Measurements from ENCODE around the gene SMTNL2.
A peak's percentile ranks its signal among the peaks of the same experiment; 100 is the strongest.
"Not testable (repeated sequence)": the region's sequence is repeated elsewhere in the genome, so short reads cannot be mapped to it uniquely, and the experiment has no call there.

Gene SMTNL2

DNA sequence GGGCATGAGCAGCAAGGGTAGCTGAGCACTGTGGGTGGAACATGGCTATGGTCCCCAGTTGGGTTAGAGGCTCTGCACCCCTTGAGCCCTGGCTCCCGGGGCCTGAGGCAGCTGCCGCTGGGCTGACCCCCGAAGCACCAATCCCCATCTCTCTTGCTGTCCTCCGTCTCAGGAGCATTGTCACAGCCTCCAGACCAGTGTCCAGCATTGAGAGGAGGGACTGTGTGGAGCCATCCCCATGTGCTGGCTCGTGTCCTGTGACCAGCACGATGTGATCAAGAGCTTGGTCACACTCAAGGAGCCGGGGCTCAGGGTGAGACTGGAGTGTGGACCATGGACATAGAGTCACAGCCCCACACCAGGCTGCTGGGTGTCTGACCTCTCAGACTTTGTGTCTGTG, 2.9 kb downstream of the SMTNL2 start:
- no peak for DNase-seq

DNA sequence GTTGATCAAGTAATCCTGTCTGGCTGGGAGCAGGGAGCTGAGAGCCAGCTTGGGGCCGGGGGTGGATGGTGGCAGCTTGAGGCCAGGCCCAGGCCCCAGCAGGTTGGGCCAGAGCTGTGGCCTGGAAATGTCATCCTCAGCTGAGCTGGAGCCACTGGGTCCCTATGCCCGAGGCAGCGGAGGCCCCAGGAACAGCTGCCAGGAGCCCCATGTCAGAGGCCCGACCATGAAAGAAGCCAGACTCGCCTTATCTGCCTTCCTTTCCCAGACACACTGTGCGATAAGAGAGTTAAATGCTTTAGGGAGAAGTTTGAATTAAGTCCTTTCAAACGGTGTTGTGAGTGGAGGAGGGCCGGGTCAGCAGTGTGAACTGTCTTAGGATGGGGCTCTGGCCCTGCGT, 3.5 kb downstream of the SMTNL2 start:
- DNase-seq, result no peak

DNA sequence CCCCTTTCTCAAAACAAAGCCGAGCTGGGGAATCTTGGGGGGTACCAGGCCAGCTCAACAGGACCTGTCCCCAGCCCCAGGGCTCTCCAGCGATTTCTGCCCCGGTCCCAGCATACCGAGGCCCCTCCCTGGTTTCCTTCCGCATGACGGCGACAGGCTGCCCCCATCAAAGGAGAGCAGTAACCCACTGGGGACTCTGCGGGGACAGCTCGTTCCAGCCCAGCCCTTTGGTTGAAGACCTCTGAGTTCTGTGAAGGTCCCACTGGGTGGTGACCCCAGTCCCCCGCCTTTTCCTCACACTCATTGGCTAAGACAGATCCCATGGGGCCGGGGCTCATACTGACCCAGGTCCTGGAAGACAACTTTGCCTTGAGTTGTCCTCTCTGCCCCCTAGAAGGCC, 4.1 kb downstream of the SMTNL2 start:
- DNase-seq, result no peak

DNA sequence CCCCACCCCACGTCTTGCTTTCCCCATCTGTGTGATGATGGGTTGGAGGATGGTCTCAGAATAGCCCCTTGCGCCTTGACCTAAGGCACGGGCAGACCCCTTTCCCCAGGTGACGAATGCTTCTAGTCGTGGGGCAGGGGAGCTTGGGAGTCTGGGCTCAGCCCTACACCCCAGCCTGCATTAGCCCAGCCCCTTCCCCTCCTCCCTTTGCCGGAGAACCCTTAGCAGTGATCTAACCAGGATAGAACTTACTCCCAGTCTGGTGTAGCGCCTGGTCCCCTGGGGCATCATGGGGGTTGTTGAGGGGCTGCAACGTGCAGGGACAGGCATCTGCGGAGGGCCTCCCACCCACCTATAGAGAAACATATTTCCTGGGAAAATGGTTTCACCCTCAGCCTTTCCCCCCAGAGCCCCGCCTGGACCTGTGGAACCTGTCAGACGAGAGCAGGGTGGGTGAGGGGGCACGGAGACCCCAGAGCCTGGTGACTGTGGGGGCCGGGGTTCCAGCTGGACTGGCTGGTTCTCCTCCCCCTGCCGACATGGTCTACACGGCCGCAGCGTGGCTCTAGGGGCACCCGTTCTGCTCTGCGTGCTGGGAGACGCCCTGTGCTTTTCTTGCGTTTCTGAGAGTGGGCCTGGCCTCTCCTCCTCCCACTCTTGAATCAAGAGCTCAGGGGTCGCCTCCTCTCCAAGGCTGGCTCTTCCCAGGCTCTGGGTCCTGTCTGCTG, 4.7 kb downstream of the SMTNL2 start:
- DNase-seq, result no peak

DNA sequence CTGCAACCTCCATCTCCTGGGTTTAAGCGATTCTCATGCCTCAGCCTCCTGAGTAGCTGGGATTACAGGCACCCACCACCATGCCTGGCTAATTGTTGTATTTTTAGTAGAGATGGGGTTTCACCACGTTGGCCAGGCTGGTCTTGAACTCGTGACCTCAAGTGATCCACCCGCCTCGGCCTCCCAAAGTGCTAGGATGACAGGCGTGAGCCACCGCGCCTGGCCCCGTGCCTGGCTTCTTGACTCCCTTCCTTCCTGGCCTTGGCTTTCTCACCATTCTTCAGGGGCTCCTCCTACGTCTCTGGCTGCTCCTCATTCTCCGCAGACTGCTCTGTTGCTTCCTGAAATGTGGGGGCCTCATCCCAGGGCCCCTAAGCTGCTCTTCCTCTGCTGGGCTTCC, 5.7 kb downstream of the SMTNL2 start:
- DNase-seq, result not testable (repeated sequence)

DNA sequence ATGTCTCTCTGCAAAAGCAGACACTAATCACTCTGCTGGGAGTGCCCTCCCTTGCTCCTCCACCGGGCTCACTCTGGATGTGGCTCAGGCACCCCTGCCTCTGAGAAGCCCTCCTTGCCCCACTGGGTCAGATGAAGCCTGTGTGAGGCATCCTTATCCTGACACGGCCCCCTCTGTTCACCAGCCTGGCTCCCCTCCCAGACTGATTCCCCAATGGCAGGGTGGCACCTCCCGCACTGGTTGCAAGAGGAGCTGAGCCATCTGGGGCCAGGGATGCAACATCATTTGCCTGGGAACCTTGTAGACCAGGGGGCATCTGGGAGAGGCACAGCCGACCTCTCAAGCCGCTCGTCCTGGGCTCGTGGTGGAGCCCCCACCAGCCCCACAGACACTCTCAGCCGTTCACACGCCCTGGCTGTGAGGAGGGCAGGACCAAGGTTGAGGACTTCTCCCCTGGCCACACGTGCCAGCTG, 6.7 kb downstream of the SMTNL2 start:
- no peak for DNase-seq

DNA sequence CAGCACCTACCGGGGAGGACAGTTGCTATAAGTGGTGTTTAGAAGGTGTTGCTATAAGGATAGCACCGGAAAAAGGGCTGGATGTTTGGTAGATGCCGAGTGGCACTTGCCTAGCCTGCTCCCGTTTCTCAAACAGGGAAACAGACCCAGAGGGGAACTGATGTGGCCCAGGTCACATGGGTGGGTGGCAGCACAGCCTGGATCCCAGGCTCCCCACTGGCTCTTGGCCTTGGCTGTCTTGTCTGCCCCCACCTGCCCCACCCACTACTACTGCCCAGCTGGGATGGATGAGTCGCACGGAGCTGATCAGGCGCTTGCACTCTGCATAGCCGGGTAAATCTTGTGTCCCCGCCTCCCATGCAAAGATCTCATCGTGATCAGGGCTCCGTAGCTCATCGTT, 7.2 kb downstream of the SMTNL2 start:
- DNase-seq, result no peak

DNA sequence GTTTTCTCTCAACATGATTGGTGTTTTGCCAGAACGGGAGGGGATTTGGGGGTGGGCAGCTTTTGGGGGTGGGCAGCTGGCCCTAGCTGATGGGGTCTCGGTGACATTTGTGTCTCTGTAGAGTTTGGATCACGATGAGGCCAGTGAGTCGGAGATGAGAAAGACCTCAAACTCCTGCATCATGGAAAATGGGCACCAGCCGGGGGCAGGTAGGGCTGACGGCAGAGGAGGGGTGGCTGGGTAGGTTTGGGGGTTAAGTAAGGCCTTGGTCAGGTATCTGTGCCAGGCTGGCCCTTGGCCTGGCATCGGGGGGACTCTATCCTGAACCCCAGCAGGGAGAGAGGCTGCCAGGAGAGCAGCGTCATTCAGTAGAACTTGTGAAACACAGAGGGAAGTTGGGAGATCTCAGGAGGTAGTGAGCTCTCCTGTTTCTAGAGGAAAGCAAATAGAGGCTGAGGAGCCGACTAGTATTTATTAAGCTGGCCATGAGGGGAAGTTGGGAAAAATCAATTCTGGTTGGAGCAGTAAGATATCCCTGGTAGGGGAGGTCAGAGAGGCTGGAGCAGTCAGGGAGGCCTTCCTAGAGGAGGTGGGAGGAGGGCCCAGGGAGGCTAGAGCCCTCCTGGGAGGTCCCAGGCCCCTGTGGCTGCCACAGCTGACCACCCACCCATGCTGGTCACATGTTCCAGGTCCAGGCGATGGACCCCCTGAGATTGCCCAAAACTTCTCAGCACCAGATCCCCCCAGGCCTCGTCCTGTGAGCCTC, 8.1 kb downstream of the SMTNL2 start:
- no peak for DNase-seq

DNA sequence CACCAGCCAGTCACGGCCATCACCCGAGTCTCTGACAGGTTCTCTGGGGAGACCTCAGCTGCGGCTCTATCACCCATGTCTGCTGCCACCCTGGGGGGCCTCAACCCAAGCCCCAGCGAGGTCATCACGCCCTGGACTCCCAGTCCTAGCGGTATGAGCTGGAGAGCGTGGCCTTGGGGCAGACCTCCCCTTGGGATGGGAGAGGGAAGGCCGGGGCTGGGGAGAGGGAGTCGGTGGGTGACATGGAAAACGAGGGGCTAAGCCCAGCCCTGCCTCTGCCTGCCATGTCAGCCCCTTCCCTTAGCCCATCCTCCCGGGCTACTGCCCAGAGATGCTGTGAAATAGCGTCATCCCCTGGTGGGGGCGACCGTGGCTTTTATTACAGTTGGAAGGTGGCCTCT, 8.7 kb downstream of the SMTNL2 start:
- DNase-seq, result no peak

DNA sequence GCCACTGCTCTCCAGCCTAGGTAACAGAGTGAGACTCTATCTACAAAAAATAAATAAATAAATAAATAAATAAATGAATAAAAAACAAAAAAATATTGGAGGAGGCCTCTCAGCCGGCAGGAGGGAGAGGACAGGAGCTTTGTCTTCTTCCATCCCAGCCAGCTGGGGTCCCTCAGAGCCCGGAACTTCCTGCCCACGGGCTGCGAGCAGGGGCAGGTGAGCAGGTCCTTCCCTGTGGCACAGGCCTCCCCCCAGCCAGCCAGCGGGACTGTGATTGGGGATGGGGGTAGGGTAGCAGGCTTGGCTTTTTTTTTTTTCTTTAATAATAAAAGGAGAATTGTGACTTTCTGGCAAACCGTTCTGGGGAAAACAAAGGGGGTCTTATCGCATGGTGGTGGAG, 10.1 kb downstream of the SMTNL2 start:
- DNase-seq, result no peak

DNA sequence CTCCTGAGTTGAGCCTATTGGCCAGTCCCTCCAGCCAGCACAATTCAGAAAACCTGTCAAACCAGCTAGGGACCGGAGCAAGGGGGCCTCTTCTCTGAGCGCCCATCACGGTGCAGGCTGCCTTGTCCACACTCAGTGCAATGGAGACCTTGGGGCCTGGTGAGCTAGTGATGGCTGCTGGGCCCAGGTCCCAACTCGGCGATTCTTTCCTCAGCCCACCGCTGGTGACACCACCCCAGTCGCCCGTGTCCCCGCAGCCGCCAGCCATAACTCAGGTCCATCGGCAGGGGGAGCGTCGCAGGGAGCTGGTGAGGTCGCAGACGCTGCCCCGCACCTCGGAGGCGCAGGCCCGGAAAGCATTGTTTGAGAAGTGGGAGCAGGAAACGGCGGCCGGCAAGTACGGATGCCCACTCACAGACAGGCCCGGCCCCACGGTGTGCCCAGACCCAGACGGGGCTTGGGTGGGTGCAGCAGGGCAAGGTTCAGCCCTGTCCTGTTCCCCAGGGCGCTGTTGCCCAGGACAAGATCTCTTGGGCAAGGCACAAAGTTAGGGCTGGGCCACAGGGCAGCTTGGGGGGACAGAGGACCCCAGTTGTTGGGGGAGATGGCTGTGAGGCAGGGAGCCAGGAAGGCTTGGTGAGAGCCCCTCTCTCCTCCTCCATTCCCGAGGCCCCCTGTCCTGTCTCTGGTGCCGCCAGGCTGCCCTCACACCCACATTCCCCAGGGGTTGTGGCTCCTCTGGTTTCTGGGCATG, 10.8 kb downstream of the SMTNL2 start:
- no peak for DNase-seq

DNA sequence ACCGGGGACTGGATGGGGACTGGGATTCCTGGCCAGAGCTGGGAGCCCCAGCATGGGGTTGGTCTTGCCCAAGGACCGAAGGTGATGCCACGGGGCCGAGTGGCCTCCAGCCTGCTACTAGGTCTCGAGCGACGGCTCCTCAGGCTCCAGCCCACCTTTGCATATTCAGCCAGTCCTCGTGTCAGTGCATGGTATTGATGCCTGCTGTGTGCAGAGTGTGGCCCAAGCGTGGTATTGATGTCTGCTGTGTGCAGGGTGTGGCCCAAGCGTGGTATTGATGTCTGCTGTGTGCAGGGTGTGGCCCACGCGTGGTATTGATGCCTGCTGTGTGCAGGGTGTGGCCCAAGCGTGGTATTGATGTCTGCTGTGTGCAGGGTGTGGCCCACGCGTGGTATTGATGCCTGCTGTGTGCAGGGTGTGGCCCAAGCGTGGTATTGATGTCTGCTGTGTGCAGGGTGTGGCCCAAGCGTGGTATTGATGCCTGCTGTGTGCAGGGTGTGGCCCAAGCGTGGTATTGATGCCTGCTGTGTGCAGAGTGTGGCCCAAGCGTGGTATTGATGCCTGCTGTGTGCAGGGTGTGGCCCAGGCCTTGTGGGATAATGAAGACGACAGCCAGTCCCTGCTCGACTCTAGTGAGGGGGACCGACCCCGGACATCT, 11.5 kb downstream of the SMTNL2 start:
- not testable (repeated sequence) for DNase-seq

DNA sequence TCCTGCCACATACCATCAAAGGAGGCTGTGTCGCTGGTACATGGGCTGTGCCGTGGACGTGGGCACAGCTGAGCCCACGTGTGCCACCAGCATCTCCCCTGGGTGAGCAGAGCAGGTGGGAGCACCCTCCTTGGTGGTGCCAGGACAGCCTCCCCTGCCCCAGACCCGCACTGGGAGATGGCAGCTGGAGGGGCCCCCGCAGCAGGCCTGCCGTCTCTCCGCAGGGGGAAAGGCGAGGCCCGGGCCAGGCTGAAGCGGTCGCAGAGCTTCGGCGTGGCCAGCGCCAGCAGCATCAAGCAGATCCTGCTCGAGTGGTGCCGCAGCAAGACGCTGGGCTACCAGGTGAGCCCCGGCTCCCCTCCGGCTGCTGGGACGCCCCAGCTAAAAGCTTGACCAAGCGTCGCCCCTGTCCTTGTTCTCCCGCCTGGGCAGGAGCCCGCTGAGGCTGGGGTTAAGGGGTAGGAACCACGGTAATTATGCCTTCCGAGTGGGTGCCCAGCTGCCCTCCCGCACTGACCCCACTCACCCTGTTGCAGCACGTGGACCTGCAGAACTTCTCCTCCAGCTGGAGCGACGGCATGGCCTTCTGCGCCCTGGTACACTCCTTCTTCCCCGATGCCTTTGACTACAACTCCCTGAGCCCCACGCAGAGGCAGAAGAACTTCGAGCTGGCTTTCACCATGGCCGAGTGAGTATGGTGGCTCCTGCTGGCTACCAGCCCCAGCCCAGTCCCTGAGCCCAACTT, 12.5 kb downstream of the SMTNL2 start:
- no peak for DNase-seq

DNA sequence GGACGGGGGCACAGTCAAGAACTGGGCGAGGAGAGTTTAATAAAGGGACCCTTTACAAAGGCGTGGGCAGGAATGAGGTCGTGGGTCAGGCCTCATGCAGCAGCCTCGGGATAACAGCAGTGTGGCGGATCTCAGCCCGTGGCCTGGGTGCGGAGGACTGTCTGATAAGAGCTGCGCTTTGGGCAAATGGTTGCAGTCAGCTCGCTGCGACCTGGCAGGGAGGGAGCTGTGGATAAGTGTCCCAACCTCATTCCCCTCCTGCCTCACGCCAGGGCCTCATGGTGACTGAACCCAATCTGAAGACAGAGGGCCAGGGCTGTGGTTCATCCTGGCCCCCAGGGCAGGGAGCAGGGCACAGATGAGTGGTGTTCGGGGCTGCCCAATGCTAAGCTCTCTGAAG, 13.6 kb downstream of the SMTNL2 start:
- DNase-seq, result no peak

DNA sequence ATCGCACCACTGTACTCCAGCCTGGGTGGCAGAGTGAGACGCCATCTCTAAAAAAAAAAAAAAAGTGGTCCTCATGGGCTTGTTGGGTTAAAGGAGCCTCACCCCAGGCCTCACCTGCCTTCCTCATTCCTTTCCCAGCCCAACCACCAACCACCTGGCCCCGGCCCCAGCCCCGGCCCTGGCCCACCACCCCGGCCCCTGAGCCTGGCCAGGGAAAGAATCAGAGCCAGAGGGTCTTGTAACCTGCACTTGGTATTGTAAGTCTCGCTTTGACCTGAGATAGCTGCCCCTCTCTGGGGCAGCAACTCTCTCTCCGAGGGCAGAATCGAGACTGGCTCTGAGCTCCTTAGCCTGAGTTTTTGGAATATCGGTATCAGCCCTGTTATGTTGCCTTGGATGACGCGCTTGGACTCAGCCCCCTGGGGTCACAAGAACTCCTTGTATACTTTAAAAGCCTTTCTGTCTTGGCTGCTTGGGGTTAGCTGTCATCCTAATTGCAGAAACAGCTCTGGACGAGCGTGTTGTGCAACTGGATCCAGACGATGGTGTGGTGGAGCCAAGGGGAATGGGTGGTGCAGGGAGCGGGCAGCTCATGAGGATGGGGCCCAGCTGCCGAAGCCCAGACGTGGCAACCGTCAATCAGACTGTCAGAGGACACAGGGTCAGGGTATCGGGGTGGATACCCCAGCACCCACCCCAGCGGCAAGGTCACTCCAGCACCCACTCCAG, 14.6 kb downstream of the SMTNL2 start:
- no peak for DNase-seq

DNA sequence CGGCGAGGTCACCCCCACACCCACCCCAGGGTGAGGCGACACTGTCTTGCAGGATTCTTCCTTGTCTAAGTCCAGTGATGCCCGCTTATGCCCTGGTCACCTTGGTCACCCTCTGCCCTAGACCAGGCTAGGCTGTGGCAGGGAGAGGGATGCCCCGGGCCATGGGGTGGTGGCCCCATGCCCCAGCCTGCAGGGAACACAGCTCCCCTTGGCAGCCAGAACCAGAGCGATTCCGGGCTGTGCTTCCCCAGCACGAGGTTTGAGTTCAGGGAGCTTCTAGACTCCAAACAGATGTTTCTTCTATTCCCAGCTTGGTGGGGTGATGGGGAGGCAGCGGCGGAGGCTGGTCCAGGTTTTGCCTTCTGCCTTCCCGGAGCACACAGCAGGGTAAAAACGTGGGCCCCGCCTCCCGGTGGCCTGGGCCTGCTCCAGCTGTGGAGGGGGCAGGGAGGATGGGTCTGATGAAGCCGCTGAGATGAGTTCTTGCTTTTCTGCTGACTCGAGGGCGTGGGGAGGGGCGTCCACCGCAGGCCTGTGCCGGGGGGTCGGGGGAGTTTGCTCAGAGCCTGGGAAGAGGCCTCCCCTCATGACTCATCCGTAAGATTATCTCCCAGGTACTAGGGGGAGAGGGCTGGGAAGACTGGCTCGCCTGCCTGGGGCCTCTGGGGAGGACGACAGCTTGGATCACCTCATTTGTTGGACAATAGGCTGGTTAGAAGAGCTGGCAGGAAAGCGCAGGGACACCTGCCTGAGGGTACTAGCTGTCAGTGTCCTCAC, 15.4 kb downstream of the SMTNL2 start:
- DNase-seq, result no peak

DNA sequence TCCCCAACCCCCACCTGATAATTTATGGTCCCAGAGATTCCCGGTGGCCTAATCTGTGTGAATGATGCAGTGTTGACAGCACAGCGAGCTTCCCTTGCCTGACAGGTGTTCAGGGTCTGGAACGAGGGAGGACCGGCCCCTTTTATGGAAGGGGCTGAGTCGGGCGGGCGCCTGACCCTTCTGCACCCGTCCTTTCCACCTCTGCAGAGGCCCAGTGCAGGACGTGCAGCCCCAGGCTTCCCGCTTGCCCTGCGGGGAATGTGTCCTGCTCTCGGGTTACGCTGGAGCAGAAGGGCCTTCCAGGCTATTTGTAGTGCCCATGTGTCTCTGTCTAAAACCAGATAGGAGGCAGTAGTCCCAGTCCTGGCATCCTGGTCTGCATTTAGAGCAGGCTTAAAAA, 16.2 kb downstream of the SMTNL2 start:
- DNase-seq, result no peak

DNA sequence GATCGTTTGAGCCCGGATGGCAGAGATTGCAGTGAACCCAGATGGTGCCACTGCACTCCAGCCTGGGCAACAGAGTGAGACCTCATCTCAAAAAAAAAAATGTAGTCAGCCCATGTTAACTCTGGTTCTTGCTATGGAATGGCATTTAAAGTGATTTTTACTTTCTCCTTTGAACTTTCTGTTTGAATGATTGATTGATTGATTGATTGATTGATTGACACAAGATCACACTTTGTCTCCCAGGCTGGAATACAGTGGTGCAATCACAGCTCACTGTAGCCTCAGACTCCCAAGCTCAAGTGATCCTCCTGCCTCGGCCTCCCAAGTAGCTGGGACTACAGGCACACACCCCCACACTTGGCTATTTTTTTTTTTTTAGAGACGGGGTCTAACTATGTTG, 17.0 kb downstream of the SMTNL2 start:
- no peak for DNase-seq

DNA sequence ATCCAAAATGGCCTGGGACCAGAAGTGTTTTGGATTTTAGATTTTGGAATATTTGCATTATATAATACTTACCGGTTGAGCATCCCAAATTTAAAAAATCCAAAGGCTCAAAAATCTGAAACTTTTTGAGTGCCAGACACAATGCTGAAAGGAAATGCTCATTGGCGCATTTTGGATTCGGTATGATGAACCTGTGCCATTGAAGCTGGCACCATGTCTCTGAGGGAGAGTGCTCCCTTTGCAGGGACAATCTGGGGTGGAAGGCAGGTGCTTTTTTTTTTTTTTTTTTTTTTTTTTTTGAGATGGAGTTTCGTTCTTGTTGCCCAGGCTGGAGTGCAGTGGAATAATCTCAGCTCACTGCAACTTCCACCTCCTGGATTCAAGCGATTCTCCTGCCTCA, 17.7 kb downstream of the SMTNL2 start:
- no peak for DNase-seq

DNA sequence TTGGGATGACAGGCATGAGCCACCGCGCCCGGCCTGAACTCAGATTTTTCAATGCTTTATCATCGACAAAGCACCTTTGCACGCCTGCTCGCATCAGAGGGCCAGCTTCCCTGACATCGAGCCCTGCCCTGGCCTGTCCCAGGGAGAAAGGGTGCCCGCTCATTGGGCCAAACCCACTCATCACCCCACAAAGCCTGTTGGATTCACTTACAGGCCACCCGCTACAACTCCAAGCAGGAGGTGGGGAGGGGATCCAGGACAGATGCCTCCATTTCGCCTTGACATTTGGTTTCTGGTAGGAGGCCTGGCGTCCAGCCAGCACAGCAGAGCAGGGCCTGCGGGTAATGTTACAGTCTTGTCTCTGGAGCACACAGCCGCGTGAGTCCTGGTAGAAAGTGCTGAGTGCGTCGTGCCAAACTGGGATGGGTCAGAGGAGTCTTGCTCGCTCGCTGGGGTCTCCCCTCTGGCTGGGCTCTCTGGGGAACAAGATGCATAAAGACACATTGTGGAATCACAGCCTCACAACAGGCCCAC, 19.8 kb downstream of the SMTNL2 start:
- peak; percentile 50 for DNase-seq

DNA sequence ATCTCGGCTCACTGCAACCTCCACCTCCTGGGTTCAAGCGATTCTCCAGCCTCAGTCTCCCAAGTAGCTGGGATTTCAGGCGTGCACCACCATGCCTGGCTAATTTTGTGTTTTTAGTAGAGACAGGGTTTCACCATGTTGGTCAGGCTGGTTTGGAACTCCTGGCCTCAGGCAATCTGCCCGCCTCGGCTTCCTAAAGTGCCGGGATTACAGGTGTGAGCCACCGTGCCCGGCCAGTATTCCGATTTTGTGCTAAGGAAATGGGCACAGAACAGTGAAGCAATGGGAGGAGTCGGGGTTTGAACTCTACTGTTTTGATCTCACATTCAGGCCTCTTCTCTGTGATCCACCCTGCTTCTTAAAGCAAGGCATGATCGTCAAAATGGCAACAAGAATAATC, 20.4 kb downstream of the SMTNL2 start:
- not testable (repeated sequence) for DNase-seq

All from NCI-H2029 (cell line).